Breast epithelium (tissue), 4 donors: ENCODE data around the gene ALK. TPM values are rescaled to one million over a fixed set of nuclear protein-coding genes. Genes with fewer than 3 reads are reported as not detected.

Source experiments
- DNase-seq, 2 donors: peaks; one replicate each; pipeline ENCODE4 v3.0.0-alpha.2; 2019; ENCODE audit warnings: low spot score in 2 of 2
- H3K27ac ChIP-seq, 2 donors: fragments of 200-600 bp; sonication (generic) in 1 of 2; one replicate each; pipeline ENCODE4 v1.5.1; 2016 to 2019; ENCODE audit warnings: mild to moderate bottlenecking in 1 of 2
- H3K27me3 ChIP-seq, 2 donors: fragments of 200-600 bp; sonication (generic) in 1 of 2; one replicate each; pipeline versions ENCODE4 v1.5.1 to v1.6.0; 2017 to 2019; ENCODE audit warnings: control low read depth in 1 of 2, mild to moderate bottlenecking in 1 of 2
- H3K36me3 ChIP-seq: fragments of 200-600 bp; one replicate; pipeline ENCODE4 v1.5.1; 2019
- H3K4me1 ChIP-seq, 2 donors: fragments of 200-600 bp; sonication (generic); one replicate each; pipeline ENCODE4 v1.5.1; 2016 to 2019; ENCODE audit warnings: control low read depth in 1 of 2
- H3K4me3 ChIP-seq, 3 donors: fragments of 200-600 bp; sonication (generic); 1 replicate in 2 of 3; 2 replicates in 1 of 3; pipeline ENCODE4 v1.5.1; 2016 to 2019; ENCODE audit warnings: mild to moderate bottlenecking in 3 of 3, moderate library complexity in 2 of 3
- H3K9me3 ChIP-seq, 2 donors: fragments of 200-600 bp; sonication (generic) in 1 of 2; one replicate each; pipeline ENCODE4 v1.5.1; 2016 to 2019; ENCODE audit warnings: control low read depth in 1 of 2
- CTCF ChIP-seq, 3 donors: fragments of 450-650 bp; IDR thresholded peaks; one replicate each; pipeline ENCODE4 v1.5.1; 2016 to 2017; ENCODE audit warnings: antibody characterized with exemption in 3 of 3, mild to moderate bottlenecking in 3 of 3, moderate library complexity in 3 of 3
- POLR2A ChIP-seq: fragments of 450-650 bp; IDR thresholded peaks from one replicate; pipeline ENCODE4 v1.6.1; 2016; ENCODE audit warnings: antibody characterized with exemption, mild to moderate bottlenecking, moderate library complexity
- POLR2AphosphoS5 ChIP-seq, 3 donors: sonication (generic); formaldehyde crosslinking; IDR thresholded peaks; one replicate each; pipeline ENCODE4 v1.6.1; 2017; ENCODE audit warnings: antibody characterized with exemption in 3 of 3
- intact Hi-C: fragments of 100-400 bp; cut with DNase I; formaldehyde crosslinking; loops from one replicate; pipeline ENCODE4 v1.15.1; 2023; ENCODE audit warnings: low total_unique reads
- total RNA-seq, 3 donors: library from RNA; depleted of rRNA; stranded (reverse); fragments of >200 nt; gene quantifications; one replicate each; pipeline ENCODE4 v1.1.0, GENCODE V29; 2016

The ALK gene
- total RNA-seq, 3 donors from 2014 or later, result 0.33 to 5.6 (median 0.64) TPM

DNA sequence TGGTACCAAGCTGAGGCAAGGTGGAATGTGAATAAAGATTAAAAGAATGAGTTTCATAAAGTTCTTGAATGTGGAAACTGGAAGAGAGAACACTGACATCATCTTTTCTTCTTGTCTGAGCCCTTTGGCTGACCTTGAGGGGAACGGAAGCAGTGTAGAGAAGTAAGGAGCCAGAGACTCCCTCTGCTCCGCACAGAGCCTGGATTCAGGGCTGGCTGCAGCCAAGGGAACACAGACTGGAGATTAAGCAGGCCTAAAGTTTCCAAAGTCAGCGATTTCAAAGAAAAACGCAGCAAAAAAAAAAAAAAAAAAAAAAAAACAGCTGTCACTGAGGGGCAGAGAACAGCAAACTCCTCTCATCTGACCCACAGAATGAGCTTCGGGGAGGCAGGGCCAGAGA lies 19.3 kb upstream of the ALK start:
- no peak for DNase-seq
- Histone ChIP-seq H3K27me3 (no peaks in the 10 kb centered on the region), H3K36me3 (no peaks in the 10 kb centered on the region), H3K4me3 (no peak overlapping the region), H3K27ac (no peak overlapping the region), H3K4me1 (no peaks in the 10 kb centered on the region), H3K9me3 (no peaks in the 10 kb centered on the region)
- no peak for TF ChIP-seq POLR2A
- TF ChIP-seq POLR2AphosphoS5 (IDR thresholded peaks at IDR 0.05), result no peak
- TF ChIP-seq CTCF (IDR thresholded peaks at IDR 0.05), result no peak
- intact Hi-C loops, result no loop called here

GRCh38 chr2:29936020-29936419 lies 14.6 kb upstream of the ALK start:
- Histone ChIP-seq H3K27ac (no peak overlapping the region), H3K4me3 (no peak overlapping the region), H3K27me3 (no peaks in the 10 kb centered on the region), H3K9me3 (no peaks in the 10 kb centered on the region), H3K36me3 (no peaks in the 10 kb centered on the region), H3K4me1 (no peaks in the 10 kb centered on the region)
- no peak for DNase-seq
- TF ChIP-seq POLR2AphosphoS5 (IDR thresholded peaks at IDR 0.05) (no peak), POLR2A (no peak), CTCF (IDR thresholded peaks at IDR 0.05) (no peak)
- intact Hi-C loops, result no loop called here

DNA sequence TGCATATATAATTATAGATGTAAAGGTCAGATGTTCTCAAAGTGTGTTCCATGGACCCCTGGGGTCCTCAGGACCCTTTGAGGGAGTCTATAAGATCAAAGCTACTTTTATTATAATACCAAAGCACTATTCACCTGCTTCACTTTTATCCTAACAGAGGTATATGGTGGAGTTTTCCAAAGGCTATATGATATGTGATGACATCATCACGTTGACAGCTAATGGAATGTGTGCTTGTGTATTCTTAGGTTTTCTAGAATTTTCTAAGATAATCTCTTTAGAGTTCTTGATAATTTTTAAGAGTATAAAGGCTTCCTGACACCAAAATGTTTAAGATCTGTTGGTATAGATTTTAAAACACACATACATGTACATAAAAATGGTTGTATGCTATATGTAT lies 10.4 kb upstream of the ALK start:
- no peak for TF ChIP-seq CTCF (IDR thresholded peaks at IDR 0.05)
- H3K4me3 ChIP-seq, result no peak overlapping the region
- no peaks in the 10 kb centered on the region for H3K9me3 ChIP-seq
- no peaks in the 10 kb centered on the region for H3K36me3 ChIP-seq
- no peaks in the 10 kb centered on the region for H3K4me1 ChIP-seq
- H3K27ac ChIP-seq, result no peak overlapping the region
- no peaks in the 10 kb centered on the region for H3K27me3 ChIP-seq
- intact Hi-C loops, result no loop called here
- no peak for DNase-seq

GRCh38 chr2:29923110-29923721 lies 1.8 kb upstream of the ALK start:
- TF ChIP-seq POLR2AphosphoS5 (IDR thresholded peaks at IDR 0.05) (no peak), CTCF (IDR thresholded peaks at IDR 0.05) (peak; percentile 38 to 74 (median 68)), POLR2A (no peak)
- peak in 1 of 2 donors; percentile 34 for DNase-seq
- H3K27ac ChIP-seq, result peak overlapping the region in 1 of 2 donors; percentile 12
- intact Hi-C loops, result no loop called here
- H3K4me1 ChIP-seq, result no peaks in the 10 kb centered on the region
- peaks cover 0 to 37% of the 10 kb centered on the region in 2 donors for H3K27me3 ChIP-seq
- H3K4me3 ChIP-seq, result no peak overlapping the region
- H3K9me3 ChIP-seq, result no peaks in the 10 kb centered on the region
- no peaks in the 10 kb centered on the region for H3K36me3 ChIP-seq

GRCh38 chr2:29922605-29923004 lies 1.2 kb upstream of the ALK start:
- no peaks in the 10 kb centered on the region for H3K36me3 ChIP-seq
- peak overlapping the region in 1 of 2 donors; percentile 12 for H3K27ac ChIP-seq
- DNase-seq, result no peak
- no peaks in the 10 kb centered on the region for H3K4me1 ChIP-seq
- TF ChIP-seq POLR2AphosphoS5 (IDR thresholded peaks at IDR 0.05), result no peak
- TF ChIP-seq CTCF (IDR thresholded peaks at IDR 0.05), result no peak
- TF ChIP-seq POLR2A, result no peak
- intact Hi-C loops, result no loop called here
- no peak overlapping the region for H3K4me3 ChIP-seq
- H3K27me3 ChIP-seq, result peaks cover 0 to 43% of the 10 kb centered on the region in 2 donors
- no peaks in the 10 kb centered on the region for H3K9me3 ChIP-seq
